Lung (tissue), 12 donors: ENCODE measurements around the gene APBA2. TPM values are rescaled to one million over a fixed set of nuclear protein-coding genes. Genes with fewer than 3 reads are reported as not detected.

Source experiments
- ATAC-seq: fragments of 200-7000 bp; cut with Tn5 transposase; one replicate; pipeline ENCODE4 v1.9.1; 2020; ENCODE audit warnings: moderate number of reproducible peaks; ENCODE audit not compliant: insufficient read depth, low FRiP score
- DNase-seq, 3 donors: peaks; one replicate each; pipeline ENCODE4 v3.0.0-alpha.2; 2013 to 2017
- H3K27ac ChIP-seq, 2 donors: one replicate each; pipeline ENCODE4 v1.5.1; 2013; ENCODE audit warnings: mild to moderate bottlenecking in 2 of 2, moderate library complexity in 2 of 2, control low read depth in 1 of 2, inconsistent platforms in 1 of 2, low read depth in 1 of 2, low read length in 1 of 2
- H3K27me3 ChIP-seq, 3 donors: one replicate each; pipeline ENCODE4 v1.5.1; 2013; ENCODE audit warnings: low read length in 2 of 3; ENCODE audit not compliant: control insufficient read depth in 3 of 3, insufficient read depth in 3 of 3
- H3K36me3 ChIP-seq, 4 donors: one replicate each; pipeline ENCODE4 v1.5.1; 2013; ENCODE audit warnings: low read length in 4 of 4, mild to moderate bottlenecking in 1 of 4, moderate library complexity in 1 of 4; ENCODE audit not compliant: control insufficient read depth in 4 of 4, insufficient read depth in 4 of 4
- H3K4me1 ChIP-seq, 5 donors: one replicate each; pipeline ENCODE4 v1.5.1; 2013; ENCODE audit warnings: low read length in 5 of 5, mild to moderate bottlenecking in 2 of 5, moderate library complexity in 1 of 5; ENCODE audit not compliant: control insufficient read depth in 5 of 5, insufficient read depth in 5 of 5
- H3K4me3 ChIP-seq: one replicate; pipeline ENCODE4 v1.5.1; 2013; ENCODE audit warnings: mild to moderate bottlenecking, control low read depth, moderate library complexity
- H3K9ac ChIP-seq, 2 donors: one replicate each; pipeline ENCODE4 v1.5.1; 2013; ENCODE audit warnings: low read length in 2 of 2, control low read depth in 1 of 2; ENCODE audit not compliant: insufficient read depth in 1 of 2
- H3K9me3 ChIP-seq, 4 donors: one replicate each; pipeline ENCODE4 v1.5.1; 2013; ENCODE audit warnings: low read length in 3 of 4, mild to moderate bottlenecking in 1 of 4, moderate library complexity in 1 of 4; ENCODE audit not compliant: control insufficient read depth in 4 of 4, insufficient read depth in 3 of 4
- WGBS, 2 donors: extraction: QIAGEN DNeasy Blood & Tissue Kit; methylation state at CpG; one replicate each; pipeline ENCODE4 v1.1.7; 2013; 5-methylcytosine and 5-hydroxymethylcytosine counted together
- polyA plus RNA-seq, 2 donors: library from polyadenylated mRNA; stranded (reverse); fragments of 200-250 nt; gene quantifications; one replicate each; pipeline ENCODE4 v1.2.1, GENCODE V29; 2013
- total RNA-seq, 2 donors: library from RNA; depleted of rRNA in 1 of 2; stranded (reverse); fragments of >200 nt in 1 of 2; gene quantifications; one replicate each; pipeline ENCODE4 v1.2.1, GENCODE V29; 2014 to 2021
- TF ChIP-seq, protein P1 (sequence below): IDR thresholded peaks from 2 replicates; pipeline ENCODE4 v1.5.1; 2012; ENCODE audit warnings: mild to moderate bottlenecking; ENCODE audit errors: control extremely low read depth, extremely low read depth
- donor health status: control.
- donor health status: control.
- donor health status: Bipolar disorder and iron deficiency.
- donor health status: healthy.
- donor health status: DM: yes; HTN: yes; CAD: no.

The APBA2 gene
- total and polyA plus RNA-seq, 4 donors = 1.6 to 18.3 (median 4.5) TPM

GRCh38 chr15:29135702-29136646, 250.2 kb downstream of the APBA2 start:
- H3K4me3 ChIP-seq = no peak overlapping the region
- no peaks in the 10 kb centered on the region for H3K9me3 ChIP-seq
- no peak overlapping the region for H3K9ac ChIP-seq
- WGBS, 2 donors = 90 to 92% methylated on average over 31 of the region's 31 CpGs
- no peak for ATAC-seq
- H3K36me3 ChIP-seq = no peaks in the 10 kb centered on the region
- H3K27me3 ChIP-seq = peaks cover 0 to 22% (median 0%) of the 10 kb centered on the region in 3 donors
- TF ChIP-seq, protein P1, sequence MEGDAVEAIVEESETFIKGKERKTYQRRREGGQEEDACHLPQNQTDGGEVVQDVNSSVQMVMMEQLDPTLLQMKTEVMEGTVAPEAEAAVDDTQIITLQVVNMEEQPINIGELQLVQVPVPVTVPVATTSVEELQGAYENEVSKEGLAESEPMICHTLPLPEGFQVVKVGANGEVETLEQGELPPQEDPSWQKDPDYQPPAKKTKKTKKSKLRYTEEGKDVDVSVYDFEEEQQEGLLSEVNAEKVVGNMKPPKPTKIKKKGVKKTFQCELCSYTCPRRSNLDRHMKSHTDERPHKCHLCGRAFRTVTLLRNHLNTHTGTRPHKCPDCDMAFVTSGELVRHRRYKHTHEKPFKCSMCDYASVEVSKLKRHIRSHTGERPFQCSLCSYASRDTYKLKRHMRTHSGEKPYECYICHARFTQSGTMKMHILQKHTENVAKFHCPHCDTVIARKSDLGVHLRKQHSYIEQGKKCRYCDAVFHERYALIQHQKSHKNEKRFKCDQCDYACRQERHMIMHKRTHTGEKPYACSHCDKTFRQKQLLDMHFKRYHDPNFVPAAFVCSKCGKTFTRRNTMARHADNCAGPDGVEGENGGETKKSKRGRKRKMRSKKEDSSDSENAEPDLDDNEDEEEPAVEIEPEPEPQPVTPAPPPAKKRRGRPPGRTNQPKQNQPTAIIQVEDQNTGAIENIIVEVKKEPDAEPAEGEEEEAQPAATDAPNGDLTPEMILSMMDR = no peak
- H3K4me1 ChIP-seq = peaks cover 0 to 7% (median 0%) of the 10 kb centered on the region in 5 donors
- H3K27ac ChIP-seq = no peak overlapping the region
- DNase-seq = no peak

DNA sequence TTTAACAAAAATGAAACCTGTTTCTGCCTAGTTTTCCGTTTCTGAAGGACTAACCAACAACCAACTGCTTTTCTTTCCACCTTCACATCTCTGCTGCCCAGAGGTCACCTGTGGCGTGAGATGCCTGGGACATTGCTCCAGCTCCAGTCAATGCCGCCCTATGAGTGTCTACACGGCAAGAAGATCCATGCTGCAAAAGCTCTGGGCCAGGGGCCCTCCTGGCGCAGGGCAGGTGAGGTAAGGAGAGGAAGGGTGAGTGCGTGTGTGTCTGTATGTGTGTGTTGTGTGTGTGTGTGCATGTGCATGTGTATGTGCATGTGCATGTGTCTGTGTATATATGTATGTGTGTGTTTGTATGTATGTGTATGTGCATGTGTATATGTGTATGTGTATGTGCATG, 252.5 kb downstream of the APBA2 start:
- no peak for DNase-seq
- Histone ChIP-seq H3K9me3 (no peaks in the 10 kb centered on the region), H3K27me3 (peaks cover 0 to 22% (median 0%) of the 10 kb centered on the region in 3 donors), H3K4me1 (peaks cover 0 to 7% (median 0%) of the 10 kb centered on the region in 5 donors), H3K27ac (no peak overlapping the region), H3K4me3 (no peak overlapping the region), H3K9ac (no peak overlapping the region), H3K36me3 (no peaks in the 10 kb centered on the region)
- 92 to 93% methylated on average over 6 of the region's 6 CpGs for WGBS, 2 donors
- ATAC-seq = no peak
- TF ChIP-seq, protein P1 = no peak

DNA sequence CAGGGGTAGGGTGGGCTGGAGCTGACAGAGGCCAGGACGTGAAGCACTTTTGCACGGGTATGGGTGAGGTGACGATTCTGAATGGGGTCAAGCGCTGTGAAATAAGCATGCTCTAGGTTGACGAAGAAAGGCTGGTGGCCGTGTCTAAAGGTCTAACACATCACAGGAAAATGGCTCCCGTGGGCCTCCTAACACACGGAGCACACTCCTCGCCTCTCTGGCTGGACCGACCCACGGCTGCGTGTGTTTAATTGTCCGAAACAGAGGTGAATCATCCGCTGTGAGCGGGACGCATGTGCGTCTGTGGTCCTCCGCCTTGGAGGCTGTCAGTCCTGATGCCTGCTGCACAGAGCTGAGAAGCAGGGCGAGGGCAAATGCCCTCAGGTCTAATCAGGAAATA, 253.3 kb downstream of the APBA2 start:
- DNase-seq = no peak
- TF ChIP-seq, protein P1 = no peak
- Histone ChIP-seq H3K4me1 (peaks cover 0 to 7% (median 0%) of the 10 kb centered on the region in 5 donors), H3K4me3 (no peak overlapping the region), H3K9ac (no peak overlapping the region), H3K27me3 (peaks cover 0 to 22% (median 0%) of the 10 kb centered on the region in 3 donors), H3K9me3 (no peaks in the 10 kb centered on the region), H3K27ac (no peak overlapping the region), H3K36me3 (no peaks in the 10 kb centered on the region)
- ATAC-seq = no peak
- WGBS, 2 donors = 94 to 97% methylated on average over 19 of the region's 19 CpGs
